Testis (tissue), 2 donors: ENCODE measurements around the gene H1-8.

Experiments
- CTCF ChIP-seq, 3 experiments: fragments of 450-650 bp in 2 of 3; fragments of 200-600 bp in 1 of 3; sonication (generic) in 1 of 3; IDR thresholded peaks; one replicate each; pipeline ENCODE4 v1.5.1; 2016 to 2019; ENCODE audit warnings: antibody characterized with exemption in 3 of 3, mild to moderate bottlenecking in 2 of 3, moderate library complexity in 1 of 3
- POLR2A ChIP-seq: fragments of 450-650 bp; IDR thresholded peaks from one replicate; pipeline ENCODE4 v1.6.1; 2017; ENCODE audit warnings: antibody characterized with exemption, mild to moderate bottlenecking, moderate library complexity

GRCh38 chr3:129506231-129506742 is 36.7 kb upstream of the H1-8 start:
- no peak for TF ChIP-seq CTCF (IDR thresholded peaks at IDR 0.05)
- TF ChIP-seq POLR2A = no peak
